ENCODE results near the gene SMURF2.

SMURF2 gene

DNA sequence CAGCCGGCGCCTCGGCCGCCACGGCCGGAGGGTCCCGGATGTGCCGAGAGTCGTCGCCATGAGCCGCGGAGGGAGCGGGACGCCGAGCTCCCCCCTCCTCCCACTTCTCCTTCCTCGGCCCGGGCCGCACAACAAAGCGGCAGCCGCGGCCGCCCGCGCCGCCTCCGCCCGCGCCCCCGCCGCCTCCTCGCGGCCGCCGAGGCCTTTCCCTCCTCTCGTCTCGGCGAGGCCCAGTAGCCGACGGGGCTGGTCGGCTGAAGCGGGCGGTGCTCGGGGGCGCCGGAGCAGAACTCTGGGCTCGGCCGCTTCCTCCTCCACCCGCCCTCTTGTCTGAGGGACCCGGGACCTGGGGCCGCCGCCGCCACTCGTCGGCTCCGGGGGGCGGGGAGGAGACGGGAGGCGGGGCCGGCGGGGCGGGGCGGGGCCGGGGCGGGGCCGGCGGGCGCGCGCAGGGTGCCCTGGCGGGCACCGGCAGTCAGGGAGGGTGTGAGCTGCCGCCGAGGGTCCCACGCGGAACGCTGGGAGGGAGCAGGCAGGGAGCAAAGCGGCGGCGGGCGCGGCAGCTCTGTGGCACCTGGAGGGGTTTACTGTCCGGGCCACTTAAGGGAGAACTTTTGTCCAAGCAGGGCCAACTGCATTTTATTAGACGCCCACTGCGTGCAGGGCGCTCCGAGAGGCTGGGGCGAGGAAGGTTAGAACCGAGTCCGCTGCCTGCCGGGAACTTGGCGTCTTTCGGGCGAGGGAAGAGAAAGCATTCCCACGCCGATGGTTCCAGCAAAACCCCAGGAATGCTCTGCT lies at the start of gene SMURF2:
SMURF2 (minus strand) TSS at position 332 of the 798 bp plus-strand sequence. CDS start 427 bp downstream, outside the sequence.
- DNase-seq (ENCODE audit: low spot score), result peak; percentile 74

GRCh38 chr17:64709481-64709880 lies 47.4 kb upstream of the SMURF2 start:
- Mint-ChIP-seq H3K36me3 (ENCODE audit: low read depth) (no peaks in the 10 kb centered on the region), H3K27me3 (ENCODE audit: low read depth) (no peaks in the 10 kb centered on the region), H3K9me3 (no peaks in the 10 kb centered on the region), H3K4me3 (peak overlapping the region; percentile 73), H3K27ac (peak overlapping the region; percentile 93), H3K4me1 (ENCODE audit: low read depth) (peaks cover 67% of the 10 kb centered on the region)
- no peak for DNase-seq (ENCODE audit: low spot score)

More for the DNA sequence above, at the start of gene SMURF2:
- peak within 1 kb of the TSS; percentile 95 for H3K27ac Mint-ChIP-seq
- no peaks in the 10 kb centered on the region for H3K27me3 Mint-ChIP-seq (ENCODE audit: low read depth)
- peak within 1 kb of the TSS; percentile 97 for H3K4me3 Mint-ChIP-seq
- peaks cover 26% of the 10 kb centered on the region for H3K4me1 Mint-ChIP-seq (ENCODE audit: low read depth)
- no peaks in the 10 kb centered on the region for H3K9me3 Mint-ChIP-seq
- H3K36me3 Mint-ChIP-seq (ENCODE audit: low read depth), result peaks cover 13% of the 10 kb centered on the region

DNA sequence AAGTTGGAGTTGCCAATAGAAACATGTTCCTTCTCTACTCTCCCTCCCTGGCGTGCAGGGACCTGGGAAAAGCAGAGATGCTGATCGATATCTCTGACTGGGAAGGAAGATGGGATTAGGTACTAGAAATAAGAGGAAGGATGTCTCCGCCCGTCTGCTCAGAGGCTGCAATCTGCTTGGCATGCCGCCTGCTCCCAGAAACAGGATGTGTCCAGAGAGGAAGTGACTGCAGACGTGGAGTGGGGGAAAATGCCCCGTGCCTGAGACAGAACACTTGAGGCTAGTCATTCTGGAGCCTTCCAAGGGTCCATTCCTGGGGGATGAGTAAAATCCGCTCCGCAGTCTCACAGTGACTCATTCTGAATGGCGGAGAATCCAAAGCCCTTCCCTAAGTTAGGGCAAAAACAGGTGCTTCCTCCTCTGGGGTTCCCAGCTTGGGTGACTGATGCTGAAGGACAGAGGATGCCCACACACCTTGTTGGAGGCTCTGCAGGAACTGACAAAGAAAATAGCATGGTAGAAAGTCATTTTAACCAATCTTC lies 45.0 kb upstream of the SMURF2 start:
- H3K4me1 Mint-ChIP-seq (ENCODE audit: low read depth), result peaks cover 45% of the 10 kb centered on the region
- H3K9me3 Mint-ChIP-seq, result no peaks in the 10 kb centered on the region
- peak overlapping the region; percentile 60 for H3K27ac Mint-ChIP-seq
- DNase-seq (ENCODE audit: low spot score), result no peak
- H3K27me3 Mint-ChIP-seq (ENCODE audit: low read depth), result no peaks in the 10 kb centered on the region
- no peaks in the 10 kb centered on the region for H3K36me3 Mint-ChIP-seq (ENCODE audit: low read depth)
- peak overlapping the region; percentile 21 for H3K4me3 Mint-ChIP-seq

- DNase-seq (ENCODE audit: low spot score), result no peak
- H3K9me3 Mint-ChIP-seq, result no peaks in the 10 kb centered on the region
- peaks cover 39% of the 10 kb centered on the region for H3K4me1 Mint-ChIP-seq (ENCODE audit: low read depth)
- H3K27ac Mint-ChIP-seq, result no peak overlapping the region
- no peaks in the 10 kb centered on the region for H3K36me3 Mint-ChIP-seq (ENCODE audit: low read depth)
- no peak overlapping the region for H3K4me3 Mint-ChIP-seq
- no peaks in the 10 kb centered on the region for H3K27me3 Mint-ChIP-seq (ENCODE audit: low read depth)
These were observed 44.3 kb upstream of the SMURF2 start for GRCh38 chr17:64706224-64707049.

- Mint-ChIP-seq H3K36me3 (ENCODE audit: low read depth) (no peaks in the 10 kb centered on the region), H3K27me3 (ENCODE audit: low read depth) (peaks cover 2% of the 10 kb centered on the region), H3K4me3 (no peak overlapping the region), H3K9me3 (no peaks in the 10 kb centered on the region), H3K4me1 (ENCODE audit: low read depth) (peaks cover 13% of the 10 kb centered on the region), H3K27ac (no peak overlapping the region)
- DNase-seq (ENCODE audit: low spot score), result no peak
These were observed 40.7 kb upstream of the SMURF2 start for GRCh38 chr17:64702815-64703214.

- peaks cover 5% of the 10 kb centered on the region for H3K27me3 Mint-ChIP-seq (ENCODE audit: low read depth)
- H3K9me3 Mint-ChIP-seq, result no peaks in the 10 kb centered on the region
- no peak for DNase-seq (ENCODE audit: low spot score)
- H3K4me3 Mint-ChIP-seq, result no peak overlapping the region
- no peaks in the 10 kb centered on the region for H3K4me1 Mint-ChIP-seq (ENCODE audit: low read depth)
- no peaks in the 10 kb centered on the region for H3K36me3 Mint-ChIP-seq (ENCODE audit: low read depth)
- H3K27ac Mint-ChIP-seq, result no peak overlapping the region
These were observed 36.6 kb upstream of the SMURF2 start for GRCh38 chr17:64698725-64699124.

DNA sequence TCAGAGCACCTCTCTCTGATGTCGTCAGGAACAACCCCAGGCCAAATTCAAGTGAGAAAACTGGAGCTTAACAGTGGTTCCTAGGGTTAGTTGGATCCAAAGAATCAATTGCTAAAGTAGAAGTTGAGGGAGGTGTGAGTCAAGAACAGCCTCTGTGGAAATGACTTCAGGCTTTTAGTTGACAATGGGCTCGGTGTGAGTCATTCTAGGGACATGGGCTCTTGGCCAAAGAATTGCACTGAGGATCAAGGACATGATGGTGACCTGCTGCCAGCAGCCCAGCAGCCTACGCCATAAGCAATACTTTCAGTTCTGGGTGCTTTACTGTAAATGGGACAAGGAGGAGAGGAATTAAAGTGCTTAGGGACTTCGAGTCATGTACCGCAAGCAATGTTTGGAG lies 32.1 kb upstream of the SMURF2 start:
- Mint-ChIP-seq H3K9me3 (no peaks in the 10 kb centered on the region), H3K36me3 (ENCODE audit: low read depth) (no peaks in the 10 kb centered on the region), H3K27ac (no peak overlapping the region), H3K4me1 (ENCODE audit: low read depth) (no peaks in the 10 kb centered on the region), H3K4me3 (no peak overlapping the region), H3K27me3 (ENCODE audit: low read depth) (peaks cover 3% of the 10 kb centered on the region)
- DNase-seq (ENCODE audit: low spot score), result no peak

- no peak for DNase-seq (ENCODE audit: low spot score)
- H3K36me3 Mint-ChIP-seq (ENCODE audit: low read depth), result no peaks in the 10 kb centered on the region
- no peaks in the 10 kb centered on the region for H3K4me1 Mint-ChIP-seq (ENCODE audit: low read depth)
- H3K9me3 Mint-ChIP-seq, result no peaks in the 10 kb centered on the region
- peaks cover 3% of the 10 kb centered on the region for H3K27me3 Mint-ChIP-seq (ENCODE audit: low read depth)
- no peak overlapping the region for H3K4me3 Mint-ChIP-seq
- no peak overlapping the region for H3K27ac Mint-ChIP-seq
These were observed 30.1 kb upstream of the SMURF2 start for GRCh38 chr17:64692187-64692586.

DNA sequence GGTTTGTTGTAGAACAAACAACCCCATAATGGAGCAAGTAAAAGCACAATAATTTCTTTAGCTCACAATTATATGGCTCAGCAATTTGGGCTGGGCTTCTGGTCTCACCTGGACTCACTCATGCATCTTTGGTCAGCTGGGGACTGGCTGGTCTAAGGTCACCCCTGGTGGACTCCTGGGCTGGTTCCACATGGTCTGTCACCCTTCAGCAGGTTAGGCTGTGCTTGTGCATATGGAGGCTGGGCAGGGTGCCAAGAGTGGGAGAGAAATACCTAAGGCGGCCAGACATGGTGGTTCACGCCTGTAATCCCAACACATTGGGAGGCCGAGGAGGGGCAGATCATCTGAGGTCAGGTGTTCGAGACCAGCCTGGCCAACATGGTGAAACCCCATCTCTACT lies 27.0 kb upstream of the SMURF2 start:
- H3K36me3 Mint-ChIP-seq (ENCODE audit: low read depth), result no peaks in the 10 kb centered on the region
- no peaks in the 10 kb centered on the region for H3K9me3 Mint-ChIP-seq
- H3K27ac Mint-ChIP-seq, result no peak overlapping the region
- H3K4me1 Mint-ChIP-seq (ENCODE audit: low read depth), result no peaks in the 10 kb centered on the region
- no peak overlapping the region for H3K4me3 Mint-ChIP-seq
- DNase-seq (ENCODE audit: low spot score), result no peak
- no peaks in the 10 kb centered on the region for H3K27me3 Mint-ChIP-seq (ENCODE audit: low read depth)

DNA sequence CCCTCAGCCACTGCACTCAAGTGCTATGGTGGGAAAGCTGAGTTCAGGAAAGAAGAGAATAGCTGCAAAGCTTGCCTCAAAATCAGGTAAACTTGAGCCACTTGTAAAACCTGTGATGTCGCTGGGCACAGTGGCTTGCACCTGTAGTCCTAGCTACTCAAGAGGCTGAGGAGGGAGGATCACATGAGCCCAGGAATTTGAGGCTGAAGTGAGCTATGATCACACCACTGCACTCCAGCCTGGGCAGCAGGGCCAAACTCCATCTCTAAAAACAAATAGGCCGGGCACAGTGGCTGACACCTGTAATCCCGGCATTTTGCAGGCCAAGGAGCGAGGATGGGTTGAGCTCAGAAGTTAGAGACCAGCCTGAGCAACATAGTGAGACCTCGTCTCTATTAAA lies 26.4 kb upstream of the SMURF2 start:
- Mint-ChIP-seq H3K36me3 (ENCODE audit: low read depth) (no peaks in the 10 kb centered on the region), H3K4me1 (ENCODE audit: low read depth) (no peaks in the 10 kb centered on the region), H3K4me3 (no peak overlapping the region), H3K27me3 (ENCODE audit: low read depth) (no peaks in the 10 kb centered on the region), H3K27ac (no peak overlapping the region), H3K9me3 (no peaks in the 10 kb centered on the region)
- no peak for DNase-seq (ENCODE audit: low spot score)

DNA sequence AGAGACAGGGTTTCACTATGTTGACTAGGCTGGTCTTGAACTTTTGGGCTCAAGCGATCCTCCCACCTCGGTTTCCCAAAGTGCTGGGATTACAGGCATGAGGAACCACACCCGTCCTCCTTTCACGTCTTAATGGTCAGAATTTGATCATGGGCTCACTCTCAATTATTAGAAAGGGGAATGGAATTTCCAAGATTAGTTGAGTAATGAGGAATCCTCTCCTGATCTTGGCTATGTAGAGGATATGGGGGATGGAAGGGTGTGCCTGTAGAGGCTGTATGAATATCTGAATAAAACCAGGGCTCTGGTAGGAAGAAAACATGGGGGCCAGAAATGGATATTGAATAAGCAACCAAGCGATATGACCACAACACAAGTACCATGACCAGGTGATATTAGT lies 25.9 kb upstream of the SMURF2 start:
- no peaks in the 10 kb centered on the region for H3K27me3 Mint-ChIP-seq (ENCODE audit: low read depth)
- H3K4me3 Mint-ChIP-seq, result no peak overlapping the region
- H3K27ac Mint-ChIP-seq, result no peak overlapping the region

GRCh38 chr17:64687376-64687775 lies 25.3 kb upstream of the SMURF2 start:
- H3K36me3 Mint-ChIP-seq (ENCODE audit: low read depth), result no peaks in the 10 kb centered on the region
- H3K27me3 Mint-ChIP-seq (ENCODE audit: low read depth), result no peaks in the 10 kb centered on the region
- no peak for DNase-seq (ENCODE audit: low spot score)
- H3K4me1 Mint-ChIP-seq (ENCODE audit: low read depth), result no peaks in the 10 kb centered on the region
- no peak overlapping the region for H3K27ac Mint-ChIP-seq
- H3K4me3 Mint-ChIP-seq, result no peak overlapping the region
- no peaks in the 10 kb centered on the region for H3K9me3 Mint-ChIP-seq

More for the DNA sequence above, 25.9 kb upstream of the SMURF2 start:
- Mint-ChIP-seq H3K9me3 (no peaks in the 10 kb centered on the region), H3K36me3 (ENCODE audit: low read depth) (no peaks in the 10 kb centered on the region), H3K4me1 (ENCODE audit: low read depth) (no peaks in the 10 kb centered on the region)
- no peak for DNase-seq (ENCODE audit: low spot score)

- H3K4me3 Mint-ChIP-seq, result no peak overlapping the region
- no peak overlapping the region for H3K27ac Mint-ChIP-seq
- H3K9me3 Mint-ChIP-seq, result no peaks in the 10 kb centered on the region
- no peaks in the 10 kb centered on the region for H3K36me3 Mint-ChIP-seq (ENCODE audit: low read depth)
- no peaks in the 10 kb centered on the region for H3K4me1 Mint-ChIP-seq (ENCODE audit: low read depth)
- DNase-seq (ENCODE audit: low spot score), result no peak
- H3K27me3 Mint-ChIP-seq (ENCODE audit: low read depth), result no peaks in the 10 kb centered on the region
These were observed 24.6 kb upstream of the SMURF2 start for GRCh38 chr17:64686705-64687104.

DNA sequence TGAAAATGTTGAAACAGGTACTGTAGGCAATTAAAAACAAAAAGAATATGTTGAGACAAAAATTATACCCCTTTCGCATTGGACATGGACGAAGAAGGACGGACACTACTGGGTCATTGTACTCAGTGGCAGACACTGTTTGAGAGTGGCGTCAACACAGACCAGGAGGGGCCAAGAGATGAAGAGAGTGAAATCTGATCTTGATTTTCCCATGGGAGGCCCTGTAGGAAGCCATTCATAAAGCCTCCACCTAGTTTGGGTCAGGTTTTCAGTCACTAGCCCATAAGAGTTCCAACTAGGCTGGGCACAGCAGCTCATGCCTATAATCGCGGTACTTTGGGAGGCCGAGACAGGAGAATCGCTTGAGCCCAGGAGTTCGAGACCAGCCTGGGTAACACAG lies 23.6 kb upstream of the SMURF2 start:
- H3K9me3 Mint-ChIP-seq, result no peaks in the 10 kb centered on the region
- no peak overlapping the region for H3K4me3 Mint-ChIP-seq
- H3K4me1 Mint-ChIP-seq (ENCODE audit: low read depth), result no peaks in the 10 kb centered on the region
- no peak overlapping the region for H3K27ac Mint-ChIP-seq
- no peak for DNase-seq (ENCODE audit: low spot score)
- H3K27me3 Mint-ChIP-seq (ENCODE audit: low read depth), result no peaks in the 10 kb centered on the region
- H3K36me3 Mint-ChIP-seq (ENCODE audit: low read depth), result no peaks in the 10 kb centered on the region
